GM12864 (cell line): ENCODE data around the gene FGD3.

Source experiments
- DNase-seq: peaks from one replicate; pipeline ENCODE4 v3.0.0-alpha.2; 2011; ENCODE audit warnings: low read depth
- H3K4me3 ChIP-seq: 2 replicates; pipeline ENCODE4 v1.5.1; 2011; ENCODE audit warnings: mild to moderate bottlenecking, low read depth, low read length, control low read depth
- CTCF ChIP-seq: IDR thresholded peaks from 2 replicates; pipeline ENCODE4 v1.5.1; 2011; ENCODE audit warnings: low read depth, mild to moderate bottlenecking, moderate library complexity, low read length, control low read depth, inconsistent platforms; ENCODE audit errors: missing control alignments

The FGD3 gene

GRCh38 chr9:92960561-92961290 is 13.4 kb downstream of the FGD3 start:
- H3K4me3 ChIP-seq: no peak overlapping the region
- no peak for DNase-seq
- TF ChIP-seq CTCF: no peak

GRCh38 chr9:92961627-92962302 is 14.4 kb downstream of the FGD3 start:
- no peak for TF ChIP-seq CTCF
- H3K4me3 ChIP-seq: no peak overlapping the region
- no peak for DNase-seq

GRCh38 chr9:92962303-92962649 is 15.0 kb downstream of the FGD3 start:
- no peak for TF ChIP-seq CTCF
- no peak for DNase-seq
- H3K4me3 ChIP-seq: no peak overlapping the region

GRCh38 chr9:92962846-92963245 is 15.5 kb downstream of the FGD3 start:
- no peak for TF ChIP-seq CTCF
- DNase-seq: no peak
- no peak overlapping the region for H3K4me3 ChIP-seq

- TF ChIP-seq CTCF: no peak
- H3K4me3 ChIP-seq: peak overlapping the region; percentile 66
Observed at GRCh38 chr9:92963831-92964606, 16.7 kb downstream of the FGD3 start.

GRCh38 chr9:92964607-92965060 is 17.3 kb downstream of the FGD3 start:
- no peak for DNase-seq
- peak overlapping the region; percentile 66 for H3K4me3 ChIP-seq
- no peak for TF ChIP-seq CTCF

More at GRCh38 chr9:92963831-92964606, 16.7 kb downstream of the FGD3 start:
- DNase-seq: peak; percentile 84
